Heart right ventricle (tissue), 16 donors: ENCODE measurements around the gene TKFC. TPM values are rescaled to one million over a fixed set of nuclear protein-coding genes. Genes with fewer than 3 reads are reported as not detected.

Experiments
- ATAC-seq, 8 donors: fragments of 200-7000 bp; cut with Tn5 transposase; one replicate each; pipeline ENCODE4 v1.9.1; 2020; ENCODE audit warnings: mild to moderate bottlenecking in 8 of 8, moderate library complexity in 8 of 8, moderate number of reproducible peaks in 1 of 8
- DNase-seq, 2 donors: peaks; one replicate each; pipeline ENCODE4 v3.0.0-alpha.2; 2020
- H3K27ac ChIP-seq, 10 donors: fragments of 200-600 bp; sonication (generic) in 2 of 10; one replicate each; pipeline versions ENCODE4 v1.5.0 to v1.8.0; 2020 to 2022; ENCODE audit warnings: mild to moderate bottlenecking in 3 of 10
- H3K27me3 ChIP-seq, 7 donors: fragments of 200-600 bp; one replicate each; pipeline ENCODE4 v1.8.0; 2021 to 2022; ENCODE audit warnings: mild to moderate bottlenecking in 2 of 7
- H3K36me3 ChIP-seq, 9 donors: fragments of 200-600 bp; sonication (generic) in 1 of 9; one replicate each; pipeline versions ENCODE4 v1.5.0 to v1.8.0; 2020 to 2022; ENCODE audit warnings: mild to moderate bottlenecking in 2 of 9
- H3K4me1 ChIP-seq, 9 donors: fragments of 200-600 bp; sonication (generic) in 1 of 9; one replicate each; pipeline versions ENCODE4 v1.5.0 to v1.8.0; 2020 to 2022; ENCODE audit warnings: mild to moderate bottlenecking in 4 of 9
- H3K4me3 ChIP-seq, 10 donors: fragments of 200-600 bp; sonication (generic) in 2 of 10; one replicate each; pipeline versions ENCODE4 v1.5.0 to v1.8.0; 2020 to 2022; ENCODE audit warnings: mild to moderate bottlenecking in 7 of 10, moderate library complexity in 2 of 10
- H3K9me3 ChIP-seq, 11 donors: fragments of 200-600 bp in 10 of 11; sonication (generic) in 2 of 11; one replicate each; pipeline versions ENCODE4 v1.5.0 to v1.8.0; 2013 to 2022; ENCODE audit warnings: mild to moderate bottlenecking in 2 of 11, control low read depth in 1 of 11, moderate library complexity in 1 of 11
- WGBS, 2 donors: extraction: QIAGEN DNeasy Blood & Tissue Kit; methylation state at CpG; one replicate each; pipeline ENCODE4 v1.1.7; 2013; ENCODE audit warnings: inconsistent platforms in 1 of 2; 5-methylcytosine and 5-hydroxymethylcytosine counted together
- intact Hi-C, 10 donors: fragments of 100-400 bp; cut with DNase I; formaldehyde crosslinking; loops; one replicate each; pipeline versions ENCODE4 v1.11.1 to v1.14.2; 2022
- polyA plus RNA-seq, 2 donors: library from polyadenylated mRNA; stranded (reverse); fragments of 200-250 nt; gene quantifications; one replicate each; pipeline ENCODE4 v1.2.3, GENCODE V29; 2013
- total RNA-seq, 10 donors: library from RNA; stranded (reverse); fragmentation: NEBNext Ultra II Directional in 3 of 10; extraction: Animal tissue kit (Norgen Biotek cat#: 25700) in 3 of 10; gene quantifications; one replicate each; pipeline versions ENCODE4 v1.2.1 to v1.2.4, GENCODE V29; 2021 to 2023
- TF ChIP-seq, protein P1 (sequence below), 9 donors: fragments of 200-600 bp; sonication (generic) in 2 of 9; IDR thresholded peaks; one replicate each; pipeline versions ENCODE4 v1.5.0 to v1.8.0; 2021 to 2022; ENCODE audit warnings: antibody characterized with exemption in 9 of 9, mild to moderate bottlenecking in 5 of 9, moderate library complexity in 1 of 9
- donor health status: Arrhythmogenic right ventricular cardiomyopathy.
- donor health status: ischemic (EF 13 %, LVEDD 7.1; RV severe dilation, severe dysfunction).
- donor health status: healthy with polysubstance abuse.
- donor health status: DM: no; HTN: yes; CAD: no.
- donor health status: DM: no; HTN: no; CAD: no.
- donor health status: ischemic (EF 25% LVEDD 6.9; RV normal size, moderate dysfunction).
- donor health status: ischemic (EF 25% LVEDD 5.7; RV mildly dilated, moderate dysfunction).
- donor health status: healthy.
- donor health status: DM: yes; HTN: yes; CAD: no.
- donor health status: Ischemic cardiomyopathy.
- donor health status: ischemic (EF 35%, LVEDD 5.7; RV mildly dilated, moderate dysfunction).
- donor health status: nonischemic (EF 11% LVEDD 7.7; RV severe dilation, severe dysfunction).
- donor health status: DM: yes; HTN: yes; CAD: no.
- donor health status: PGD.
- donor health status: ischemic (EF 29% LVEDD 5.4; RV normal size, mild dysfunction).
- donor health status: nonischemic (EF 23%, LVEDD 6.1; RV moderate dilation, normal function).

TKFC gene
- total and polyA plus RNA-seq, 12 donors = 11.8 to 26.1 (median 19.7) TPM

DNA sequence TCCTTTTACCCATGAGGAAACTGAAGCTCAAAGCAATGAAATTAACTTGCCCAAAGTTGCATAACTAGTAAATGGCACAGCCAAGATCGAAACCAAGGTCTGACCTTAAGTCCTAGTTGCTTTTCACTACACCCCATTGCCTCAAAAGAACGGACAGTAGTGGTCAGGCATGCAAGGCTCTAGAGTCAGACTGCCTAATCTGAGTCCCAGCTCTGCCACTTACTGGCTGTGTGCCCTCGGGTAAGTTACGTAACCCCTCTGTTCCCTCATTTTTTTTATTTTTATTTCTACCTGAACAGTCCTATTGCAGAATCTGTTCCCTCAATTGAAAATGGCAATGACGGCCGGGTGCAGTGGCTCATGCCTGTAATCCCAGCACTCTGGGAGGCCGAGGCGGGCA is 19.0 kb downstream of the TKFC start:
- no peak overlapping the region for H3K4me3 ChIP-seq
- no peaks in the 10 kb centered on the region for H3K9me3 ChIP-seq
- DNase-seq = no peak
- no peaks in the 10 kb centered on the region for H3K27me3 ChIP-seq
- 83 to 85% methylated on average over 8 of the region's 8 CpGs for WGBS, 2 donors
- peaks cover 0 to 18% (median 0%) of the 10 kb centered on the region in 9 donors for H3K4me1 ChIP-seq
- no peak overlapping the region for H3K27ac ChIP-seq
- H3K36me3 ChIP-seq = peaks cover 0 to 88% (median 7%) of the 10 kb centered on the region in 9 donors
- intact Hi-C loops = no loop called here
- TF ChIP-seq, protein P1, sequence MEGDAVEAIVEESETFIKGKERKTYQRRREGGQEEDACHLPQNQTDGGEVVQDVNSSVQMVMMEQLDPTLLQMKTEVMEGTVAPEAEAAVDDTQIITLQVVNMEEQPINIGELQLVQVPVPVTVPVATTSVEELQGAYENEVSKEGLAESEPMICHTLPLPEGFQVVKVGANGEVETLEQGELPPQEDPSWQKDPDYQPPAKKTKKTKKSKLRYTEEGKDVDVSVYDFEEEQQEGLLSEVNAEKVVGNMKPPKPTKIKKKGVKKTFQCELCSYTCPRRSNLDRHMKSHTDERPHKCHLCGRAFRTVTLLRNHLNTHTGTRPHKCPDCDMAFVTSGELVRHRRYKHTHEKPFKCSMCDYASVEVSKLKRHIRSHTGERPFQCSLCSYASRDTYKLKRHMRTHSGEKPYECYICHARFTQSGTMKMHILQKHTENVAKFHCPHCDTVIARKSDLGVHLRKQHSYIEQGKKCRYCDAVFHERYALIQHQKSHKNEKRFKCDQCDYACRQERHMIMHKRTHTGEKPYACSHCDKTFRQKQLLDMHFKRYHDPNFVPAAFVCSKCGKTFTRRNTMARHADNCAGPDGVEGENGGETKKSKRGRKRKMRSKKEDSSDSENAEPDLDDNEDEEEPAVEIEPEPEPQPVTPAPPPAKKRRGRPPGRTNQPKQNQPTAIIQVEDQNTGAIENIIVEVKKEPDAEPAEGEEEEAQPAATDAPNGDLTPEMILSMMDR (IDR thresholded peaks at IDR 0.05) = no peak
- no peak for ATAC-seq

DNA sequence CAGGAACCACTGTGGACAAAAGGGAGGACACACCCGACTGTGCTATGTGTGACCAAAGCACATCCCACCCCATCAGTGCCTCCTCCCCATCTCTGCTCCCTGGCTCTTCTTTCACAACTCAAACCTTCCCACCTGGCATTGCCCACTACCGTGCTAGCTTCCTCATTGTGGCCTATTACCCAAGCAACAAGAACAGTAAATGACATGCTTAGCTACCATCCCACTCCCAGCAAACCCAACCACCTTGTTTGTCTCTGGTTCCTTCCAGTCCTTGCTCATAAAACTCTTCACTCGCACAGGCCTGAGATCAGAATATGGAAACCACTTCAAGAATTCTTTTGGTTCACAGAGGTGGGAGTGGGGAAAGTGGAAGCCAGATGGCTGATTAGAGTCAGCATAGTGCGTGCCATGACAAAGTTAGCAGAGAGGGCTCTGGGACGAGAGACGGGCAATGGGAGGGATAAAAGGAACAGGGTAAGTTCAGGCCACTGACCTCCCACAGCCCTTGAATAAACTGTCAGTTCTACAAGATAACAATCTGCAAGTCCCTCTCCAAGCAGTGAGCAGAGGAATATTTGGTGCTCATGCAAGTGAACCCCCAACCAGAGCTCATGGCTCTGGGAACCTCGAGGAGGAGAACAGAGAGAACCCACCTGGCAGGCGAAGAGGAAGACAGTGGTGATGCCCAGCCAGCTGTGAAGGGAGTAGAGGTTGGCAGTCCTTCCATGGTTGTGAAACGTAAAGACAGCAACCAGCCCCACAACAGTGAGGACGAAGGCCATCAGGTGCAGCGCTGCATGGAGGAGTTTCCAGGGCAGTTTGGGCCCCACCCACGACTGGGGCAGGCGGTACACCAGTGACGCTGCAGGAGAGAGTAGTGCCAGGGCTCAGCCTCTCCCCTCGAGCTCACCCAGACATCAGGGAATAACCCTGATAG is 20.4 kb downstream of the TKFC start:
- no peaks in the 10 kb centered on the region for H3K9me3 ChIP-seq
- intact Hi-C loops = no loop called here
- DNase-seq (no peak), ATAC-seq (no peak)
- 88 to 89% methylated on average over 15 of the region's 15 CpGs for WGBS, 2 donors
- TF ChIP-seq, protein P1 (IDR thresholded peaks at IDR 0.05) = no peak
- peaks cover 0 to 19% (median 0%) of the 10 kb centered on the region in 9 donors for H3K4me1 ChIP-seq
- peaks cover 0 to 75% (median 7%) of the 10 kb centered on the region in 9 donors for H3K36me3 ChIP-seq
- H3K27ac ChIP-seq = no peak overlapping the region
- H3K27me3 ChIP-seq = no peaks in the 10 kb centered on the region
- H3K4me3 ChIP-seq = no peak overlapping the region

DNA sequence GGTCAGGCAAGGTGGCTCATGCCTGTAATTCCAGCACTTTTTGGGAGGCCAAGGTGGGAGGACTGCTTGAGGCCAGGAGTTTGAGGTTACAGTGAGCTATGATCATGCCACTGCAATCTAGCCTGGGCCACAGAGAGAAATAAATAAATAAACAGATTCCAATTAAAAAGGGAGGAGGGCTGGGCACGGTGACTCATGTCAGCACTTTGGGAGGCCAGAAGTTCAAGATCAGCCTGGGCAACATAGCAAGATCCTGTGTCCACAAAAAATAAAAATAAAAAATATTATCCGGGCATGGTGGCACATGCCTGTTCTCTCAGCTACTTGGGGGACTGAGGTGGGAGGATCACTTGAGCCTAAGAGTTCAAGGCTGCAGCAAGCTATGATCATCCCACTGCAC is 21.2 kb downstream of the TKFC start:
- TF ChIP-seq, protein P1 (IDR thresholded peaks at IDR 0.05) = no peak
- H3K9me3 ChIP-seq = no peaks in the 10 kb centered on the region

DNA sequence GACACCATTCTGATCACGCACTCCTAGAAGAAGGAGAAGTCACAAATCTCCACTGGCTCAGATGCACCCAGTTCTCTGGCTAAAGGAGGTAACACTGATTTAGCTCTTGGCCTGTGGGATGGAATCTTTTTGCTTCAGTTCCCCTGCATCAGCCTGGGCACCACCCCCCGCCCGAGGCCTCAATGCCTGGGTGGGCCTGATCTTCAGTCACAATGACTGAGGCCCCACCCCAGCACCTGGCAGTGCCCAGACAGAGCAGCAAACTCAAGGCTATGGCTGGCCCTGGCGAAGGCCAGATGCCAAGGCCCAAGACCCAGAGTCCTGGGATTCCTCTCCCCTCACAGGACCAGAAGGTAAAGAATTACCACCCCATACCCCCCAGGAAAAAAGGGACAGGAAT is 23.7 kb downstream of the TKFC start:
- Histone ChIP-seq H3K36me3 (peaks cover 0 to 43% (median 7%) of the 10 kb centered on the region in 9 donors), H3K4me3 (no peak overlapping the region), H3K27me3 (no peaks in the 10 kb centered on the region), H3K4me1 (peaks cover 0 to 39% (median 20%) of the 10 kb centered on the region in 9 donors), H3K27ac (no peak overlapping the region), H3K9me3 (no peaks in the 10 kb centered on the region)
- ATAC-seq (no peak), DNase-seq (no peak)
- 95 to 98% methylated on average over 4 of the region's 4 CpGs for WGBS, 2 donors
- intact Hi-C loops = no loop called here
- TF ChIP-seq, protein P1 (IDR thresholded peaks at IDR 0.05) = no peak

More for the DNA sequence above, 21.2 kb downstream of the TKFC start:
- intact Hi-C loops = no loop called here
- H3K27ac ChIP-seq = no peak overlapping the region
- H3K27me3 ChIP-seq = no peaks in the 10 kb centered on the region
- ATAC-seq (no peak), DNase-seq (no peak)
- WGBS, 2 donors = 85 to 88% methylated on average over 2 of the region's 2 CpGs
- H3K4me1 ChIP-seq = peaks cover 0 to 18% (median 0%) of the 10 kb centered on the region in 9 donors
- H3K36me3 ChIP-seq = peaks cover 0 to 67% (median 7%) of the 10 kb centered on the region in 9 donors
- no peak overlapping the region for H3K4me3 ChIP-seq
